K562 (cell line): ENCODE data around the gene MEFV. TPM values are rescaled to one million over a fixed set of nuclear protein-coding genes. Genes with fewer than 3 reads are reported as not detected.

Experiments
- CREB1 ChIP-seq, 2 experiments: sonication (generic) in 1 of 2; formaldehyde crosslinking in 1 of 2; IDR thresholded peaks; 2 replicates each; pipeline versions ENCODE4 v1.6.1 to v1.8.0; 2012 to 2022; ENCODE audit warnings: inconsistent platforms in 1 of 2, mild to moderate bottlenecking in 1 of 2, missing genetic modification reagents in 1 of 2, moderate library complexity in 1 of 2
- CREB3L1 ChIP-seq: fragments of 450-650 bp; IDR thresholded peaks from 2 replicates; pipeline ENCODE4 v1.6.1; 2014; ENCODE audit warnings: low read depth, mild to moderate bottlenecking, moderate library complexity, borderline replicate concordance
- MGA ChIP-seq: fragments of 450-650 bp; IDR thresholded peaks from 2 replicates; pipeline ENCODE4 v1.6.1; 2016; ENCODE audit warnings: mild to moderate bottlenecking, moderate library complexity
- NONO ChIP-seq, 2 experiments: fragments of 200-400 bp in 1 of 2; fragments of 450-650 bp in 1 of 2; formaldehyde crosslinking in 1 of 2; IDR thresholded peaks; 2 replicates each; pipeline ENCODE4 v1.6.1; 2017; ENCODE audit warnings: low read depth in 2 of 2, mild to moderate bottlenecking in 2 of 2, moderate library complexity in 2 of 2, low read length in 1 of 2
- PHF20 ChIP-seq: fragments of 450-650 bp; IDR thresholded peaks from 2 replicates; pipeline ENCODE4 v1.6.1; 2018; ENCODE audit not compliant: partially characterized antibody
- SIRT6 ChIP-seq: IDR thresholded peaks from one replicate; pipeline ENCODE4 v1.6.1; 2012; ENCODE audit warnings: low read depth, mild to moderate bottlenecking, control low read depth, inconsistent platforms, low read length, moderate library complexity
- TCFL5 ChIP-seq: fragments of 250-450 bp; sonication (Bioruptor Pico); conservative IDR thresholded peaks from 2 replicates; pipeline ENCODE4 v1.6.1; 2021; ENCODE audit warnings: mild to moderate bottlenecking, moderate library complexity, matching md5 sums
- ZKSCAN1 ChIP-seq: fragments of 150-350 bp; IDR thresholded peaks from 2 replicates; pipeline ENCODE4 v1.6.1; 2016; ENCODE audit warnings: low read depth, low read length
- ZNF586 ChIP-seq: fragments of 450-650 bp; formaldehyde crosslinking; conservative IDR thresholded peaks from 2 replicates; pipeline ENCODE4 v1.4.0; 2020; ENCODE audit warnings: mild to moderate bottlenecking, moderate library complexity
- ZNF699 ChIP-seq: fragments of 250-450 bp; sonication (Bioruptor Pico); IDR thresholded peaks from 2 replicates; pipeline ENCODE4 v1.8.0; 2021; ENCODE audit warnings: mild to moderate bottlenecking, moderate library complexity; ENCODE audit not compliant: insufficient replicate concordance
- polyA plus RNA-seq, 8 experiments: library from polyadenylated mRNA; depleted of rRNA in 4 of 8; stranded (reverse) in 5 of 8; unstranded in 3 of 8; fragments of >200 nt; fragmentation: Nextera tagmentation in 2 of 8; fragmentation: Illumina TruSeq in 1 of 8; extraction: Ambion mirVana in 2 of 8; extraction: Trizol in 1 of 8; gene quantifications; 2 replicates each; pipeline versions ENCODE4 v1.2.1 to v1.2.3, GENCODE V29; 2011 to 2014; ENCODE audit warnings: inconsistent platforms in 1 of 8, missing spikeins in 1 of 8
- total RNA-seq, 7 experiments: library from RNA; depleted of rRNA in 6 of 7; stranded (reverse); fragments of >200 nt in 6 of 7; fragmentation: Illumina TruSeq in 2 of 7; extraction: Trizol in 2 of 7; gene quantifications; 2 replicates each; pipeline versions ENCODE4 v1.2.1 to v1.2.3, GENCODE V29; 2011 to 2021; ENCODE audit warnings: low replicate concordance in 1 of 7
- TF ChIP-seq, protein P1 (sequence below): fragments of 250-450 bp; sonication (Bioruptor Pico); IDR thresholded peaks from 2 replicates; pipeline ENCODE4 v1.5.0; 2021; ENCODE audit warnings: mild to moderate bottlenecking, borderline replicate concordance

Gene MEFV
- total and polyA plus RNA-seq, 9 of the 15 experiments (the other 6 are each of a cell fraction or from before 2014, with no cell fraction given), result 0.14 TPM; not detected in 8

GRCh38 chr16:3234857-3235561 lies 21.4 kb downstream of the MEFV start, which contains the start of gene ZNF200 (continued):
- TF ChIP-seq MGA (peak; percentile 71), ZNF699 (CRISPR knock-in tag) (no peak), ZNF586 (CRISPR knock-in tag) (no peak), PHF20 (peak; percentile 76), CREB1 (IDR thresholded peaks at IDR 0.05) (peak; percentile 91), CREB1 (CRISPR knock-in tag; IDR thresholded peaks at IDR 0.05) (peak; percentile 96), SIRT6 (no peak), CREB3L1 (peak; percentile 86), NONO (IDR thresholded peaks at IDR 0.05; ENCODE audit: low read depth in 2 of 2, low read length in 1 of 2) (0 out of 4 replicates have a peak, but pooled peaks of 1 of the 2 experiments have one; percentile 8), TCFL5 (CRISPR knock-in tag) (no peak), ZKSCAN1 (0 out of 2 replicates have a peak, but pooled peaks have one; percentile 41)
- TF ChIP-seq, protein P1, sequence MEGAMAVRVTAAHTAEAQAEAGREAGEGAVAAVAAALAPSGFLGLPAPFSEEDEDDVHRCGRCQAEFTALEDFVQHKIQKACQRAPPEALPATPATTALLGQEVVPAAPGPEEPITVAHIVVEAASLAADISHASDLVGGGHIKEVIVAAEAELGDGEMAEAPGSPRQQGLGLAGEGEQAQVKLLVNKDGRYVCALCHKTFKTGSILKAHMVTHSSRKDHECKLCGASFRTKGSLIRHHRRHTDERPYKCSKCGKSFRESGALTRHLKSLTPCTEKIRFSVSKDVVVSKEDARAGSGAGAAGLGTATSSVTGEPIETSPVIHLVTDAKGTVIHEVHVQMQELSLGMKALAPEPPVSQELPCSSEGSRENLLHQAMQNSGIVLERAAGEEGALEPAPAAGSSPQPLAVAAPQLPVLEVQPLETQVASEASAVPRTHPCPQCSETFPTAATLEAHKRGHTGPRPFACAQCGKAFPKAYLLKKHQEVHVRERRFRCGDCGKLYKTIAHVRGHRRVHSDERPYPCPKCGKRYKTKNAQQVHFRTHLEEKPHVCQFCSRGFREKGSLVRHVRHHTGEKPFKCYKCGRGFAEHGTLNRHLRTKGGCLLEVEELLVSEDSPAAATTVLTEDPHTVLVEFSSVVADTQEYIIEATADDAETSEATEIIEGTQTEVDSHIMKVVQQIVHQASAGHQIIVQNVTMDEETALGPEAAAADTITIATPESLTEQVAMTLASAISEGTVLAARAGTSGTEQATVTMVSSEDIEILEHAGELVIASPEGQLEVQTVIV (CRISPR knock-in tag), result peak; percentile 24; the same call in 1 of the 2 replicates
